RCC 7860 (cell line): Measurements from ENCODE around the gene ARNT2.

Experiments
- DNase-seq: peaks from one replicate; pipeline ENCODE4 v3.0.0-alpha.2; 2015; ENCODE audit warnings: low spot score
- FAIRE-seq: peaks from 2 replicates; lab custom pipeline; 2012; peaks lifted over from hg19 to GRCh38; lab: Jason Lieb, UNC

Gene ARNT2

GRCh38 chr15:80405554-80405850 lies 1.3 kb downstream of the ARNT2 start:
- no peak for FAIRE-seq
- no peak for DNase-seq

- FAIRE-seq, result no peak
- no peak for DNase-seq
Observed at GRCh38 chr15:80405970-80406369, 1.8 kb downstream of the ARNT2 start.

GRCh38 chr15:80411788-80412288 lies 7.7 kb downstream of the ARNT2 start:
- no peak for DNase-seq
- no peak for FAIRE-seq

- DNase-seq, result no peak
- no peak for FAIRE-seq
Observed at GRCh38 chr15:80414546-80415357, 10.6 kb downstream of the ARNT2 start.

- no peak for FAIRE-seq
- DNase-seq, result no peak
Observed at GRCh38 chr15:80415358-80415670, 11.1 kb downstream of the ARNT2 start.

- FAIRE-seq, result no peak
- DNase-seq, result no peak
Observed at GRCh38 chr15:80416702-80417101, 12.5 kb downstream of the ARNT2 start.

- FAIRE-seq, result no peak
- peak; percentile 42 for DNase-seq
Observed at GRCh38 chr15:80418892-80419537, 14.8 kb downstream of the ARNT2 start.

GRCh38 chr15:80419546-80419945 lies 15.4 kb downstream of the ARNT2 start:
- no peak for FAIRE-seq

GRCh38 chr15:80420658-80421057 lies 16.5 kb downstream of the ARNT2 start:
- FAIRE-seq (no peak), DNase-seq (no peak)

More at GRCh38 chr15:80419546-80419945, 15.4 kb downstream of the ARNT2 start:
- DNase-seq, result peak; percentile 41

- FAIRE-seq (no peak), DNase-seq (peak; percentile 6)
Observed at GRCh38 chr15:80423215-80423614, 19.0 kb downstream of the ARNT2 start.

- no peak for FAIRE-seq
- peak; percentile 26 for DNase-seq
Observed at GRCh38 chr15:80424381-80424780, 20.2 kb downstream of the ARNT2 start.

- no peak for FAIRE-seq
Observed at GRCh38 chr15:80426316-80426715, 22.1 kb downstream of the ARNT2 start.

GRCh38 chr15:80429964-80430363 lies 25.8 kb downstream of the ARNT2 start:
- FAIRE-seq (no peak), DNase-seq (no peak)

More at GRCh38 chr15:80426316-80426715, 22.1 kb downstream of the ARNT2 start:
- no peak for DNase-seq

- FAIRE-seq, result no peak
Observed at GRCh38 chr15:80431635-80432344, 27.6 kb downstream of the ARNT2 start.

GRCh38 chr15:80432345-80432702 lies 28.1 kb downstream of the ARNT2 start:
- DNase-seq (no peak), FAIRE-seq (no peak)

More at GRCh38 chr15:80431635-80432344, 27.6 kb downstream of the ARNT2 start:
- DNase-seq, result no peak

GRCh38 chr15:80433836-80434235 lies 29.7 kb downstream of the ARNT2 start:
- FAIRE-seq (no peak), DNase-seq (no peak)

GRCh38 chr15:80434926-80435720 lies 30.9 kb downstream of the ARNT2 start:
- FAIRE-seq (no peak), DNase-seq (no peak)

GRCh38 chr15:80436511-80437307 lies 32.5 kb downstream of the ARNT2 start:
- FAIRE-seq, result peak; percentile 86

GRCh38 chr15:80437334-80437891 lies 33.2 kb downstream of the ARNT2 start:
- DNase-seq (no peak), FAIRE-seq (no peak)

More at GRCh38 chr15:80436511-80437307, 32.5 kb downstream of the ARNT2 start:
- peak; percentile 88 for DNase-seq

- no peak for FAIRE-seq
- no peak for DNase-seq
Observed at GRCh38 chr15:80439140-80439539, 35.0 kb downstream of the ARNT2 start.
